ENCODE results near the gene CFAP299.

Gene CFAP299

DNA sequence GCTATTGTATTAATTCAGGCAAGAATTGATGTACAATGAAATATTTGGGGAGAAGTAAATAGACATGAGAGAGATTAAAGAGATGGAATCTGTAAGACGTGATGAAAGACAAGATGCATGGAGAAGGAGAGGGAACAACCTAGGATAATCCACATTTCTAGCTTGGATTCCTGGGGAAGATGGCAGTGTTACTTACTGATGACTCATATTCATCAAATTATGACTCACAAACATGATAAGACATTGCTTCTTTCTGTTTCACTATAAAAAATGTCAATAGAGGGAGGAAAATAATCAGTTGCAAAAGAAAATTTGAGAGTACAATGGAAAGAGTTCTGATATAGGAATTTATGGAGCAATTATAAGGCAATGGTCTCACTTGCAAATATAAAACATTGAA lies 590.9 kb downstream of the CFAP299 start:
- no peak for TF ChIP-seq CTCF (IDR thresholded peaks at IDR 0.05)
- no peak for TF ChIP-seq ZFX (IDR thresholded peaks at IDR 0.05; ENCODE audit: borderline replicate concordance)
- H3K27ac ChIP-seq: no peak overlapping the region

- no peak overlapping the region for H3K27ac ChIP-seq
- TF ChIP-seq ZFX (IDR thresholded peaks at IDR 0.05; ENCODE audit: borderline replicate concordance) (no peak), CTCF (IDR thresholded peaks at IDR 0.05) (no peak)
Measured at GRCh38 chr4:80926891-80927290, 591.4 kb downstream of the CFAP299 start.

DNA sequence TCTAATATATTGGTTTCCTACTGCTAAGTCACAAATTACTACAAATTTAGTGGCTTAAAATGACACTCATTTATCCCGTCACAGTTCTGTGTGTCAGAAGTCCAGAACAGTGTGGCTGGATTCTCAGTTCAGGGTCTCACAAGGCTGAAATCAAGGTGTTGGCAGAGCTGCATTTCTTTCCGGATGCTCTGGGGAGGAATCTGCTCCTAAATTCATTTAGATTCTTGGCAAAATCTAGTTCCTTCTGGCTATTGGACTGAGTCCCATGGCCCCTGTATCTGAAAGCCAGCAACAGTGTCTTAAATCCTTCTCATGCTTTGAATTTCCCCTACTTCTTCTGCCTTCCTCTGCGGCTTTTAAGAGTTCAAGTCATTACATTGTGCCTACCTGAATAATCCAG lies 591.9 kb downstream of the CFAP299 start:
- H3K27ac ChIP-seq: no peak overlapping the region
- TF ChIP-seq ZFX (IDR thresholded peaks at IDR 0.05; ENCODE audit: borderline replicate concordance): no peak
- no peak for TF ChIP-seq CTCF (IDR thresholded peaks at IDR 0.05)

DNA sequence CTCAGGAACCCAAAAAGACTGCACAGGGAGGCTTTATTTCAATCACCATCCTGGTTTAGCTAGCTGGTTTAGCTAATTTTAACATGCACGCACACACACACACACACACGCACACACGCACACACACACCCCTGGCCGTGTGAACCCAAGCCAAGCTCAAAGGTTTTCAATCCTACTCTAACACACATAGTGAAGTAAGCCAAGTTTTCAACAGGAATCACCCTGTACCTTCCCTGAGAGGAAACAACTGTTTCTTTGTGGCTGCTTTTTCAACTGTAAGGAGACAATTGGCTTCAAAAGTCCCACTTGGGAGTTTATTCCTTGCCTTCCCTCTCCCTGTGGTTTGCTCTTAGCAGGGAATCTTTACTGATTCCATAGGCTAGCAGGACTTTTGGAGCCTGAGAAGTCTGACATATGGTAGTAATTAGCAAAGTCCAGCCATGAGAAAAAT lies 596.1 kb downstream of the CFAP299 start:
- H3K27ac ChIP-seq: no peak overlapping the region
- TF ChIP-seq CTCF (IDR thresholded peaks at IDR 0.05) (no peak), ZFX (IDR thresholded peaks at IDR 0.05; ENCODE audit: borderline replicate concordance) (no peak)

- no peak for TF ChIP-seq CTCF (IDR thresholded peaks at IDR 0.05)
- no peak overlapping the region for H3K27ac ChIP-seq
Measured at GRCh38 chr4:80948141-80948540, 612.6 kb downstream of the CFAP299 start.

GRCh38 chr4:80948995-80949394 lies 613.5 kb downstream of the CFAP299 start:
- no peak for TF ChIP-seq CTCF (IDR thresholded peaks at IDR 0.05)
- TF ChIP-seq ZFX (IDR thresholded peaks at IDR 0.05; ENCODE audit: borderline replicate concordance): no peak
- no peak overlapping the region for H3K27ac ChIP-seq

GRCh38 chr4:80956421-80956820 lies 620.9 kb downstream of the CFAP299 start:
- H3K27ac ChIP-seq: no peak overlapping the region
- no peak for TF ChIP-seq CTCF (IDR thresholded peaks at IDR 0.05)
- TF ChIP-seq ZFX (IDR thresholded peaks at IDR 0.05; ENCODE audit: borderline replicate concordance): no peak
